ENCODE data around the gene VPREB1. TPM values are rescaled to one million over a fixed set of nuclear protein-coding genes. Genes with fewer than 3 reads are reported as not detected.
"Not testable (repeated sequence)": the region's sequence is repeated elsewhere in the genome, so short reads cannot be mapped to it uniquely, and the experiment has no call there.

Gene VPREB1
- total RNA-seq, 1 experiment from 2014 or later = not detected

DNA sequence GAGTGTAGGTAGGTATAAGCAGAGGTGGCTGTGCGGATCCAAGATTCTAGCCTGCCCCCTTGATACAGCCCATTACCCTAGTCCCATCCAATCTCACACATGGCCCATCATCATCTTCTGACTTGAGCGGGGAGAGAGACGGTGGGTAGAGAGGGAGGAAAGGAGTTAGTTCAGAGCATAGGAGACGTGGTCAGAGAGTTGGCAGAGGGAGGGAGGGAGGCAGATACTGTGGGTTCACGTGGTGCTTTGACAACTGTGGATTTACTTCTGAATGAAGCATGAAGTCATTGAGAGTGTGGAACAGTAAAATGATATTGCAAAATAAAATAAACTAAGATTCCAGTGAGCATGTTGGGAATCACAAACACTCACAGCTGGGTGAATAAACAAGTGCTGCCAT lies 31.4 kb upstream of the VPREB1 start:
- no peak for DNase-seq (ENCODE audit: low read depth)

DNA sequence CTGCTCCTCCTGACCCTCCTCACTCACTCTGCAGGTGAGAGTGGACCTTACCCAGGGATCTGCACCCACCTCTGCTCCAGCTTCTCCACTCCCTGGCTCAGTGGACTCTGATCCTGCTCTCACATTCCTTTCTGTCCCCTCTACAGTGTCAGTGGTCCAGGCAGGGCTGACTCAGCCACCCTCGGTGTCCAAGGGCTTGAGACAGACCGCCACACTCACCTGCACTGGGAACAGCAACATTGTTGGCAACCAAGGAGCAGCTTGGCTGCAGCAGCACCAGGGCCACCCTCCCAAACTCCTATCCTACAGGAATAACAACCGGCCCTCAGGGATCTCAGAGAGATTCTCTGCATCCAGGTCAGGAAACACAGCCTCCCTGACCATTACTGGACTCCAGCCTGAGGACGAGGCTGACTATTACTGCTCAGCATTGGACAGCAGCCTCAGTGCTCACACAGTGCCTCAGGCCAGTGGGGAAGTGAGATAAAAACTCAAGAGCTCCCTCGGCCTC lies 29.7 kb upstream of the VPREB1 start:
- DNase-seq (ENCODE audit: low read depth) = no peak

DNA sequence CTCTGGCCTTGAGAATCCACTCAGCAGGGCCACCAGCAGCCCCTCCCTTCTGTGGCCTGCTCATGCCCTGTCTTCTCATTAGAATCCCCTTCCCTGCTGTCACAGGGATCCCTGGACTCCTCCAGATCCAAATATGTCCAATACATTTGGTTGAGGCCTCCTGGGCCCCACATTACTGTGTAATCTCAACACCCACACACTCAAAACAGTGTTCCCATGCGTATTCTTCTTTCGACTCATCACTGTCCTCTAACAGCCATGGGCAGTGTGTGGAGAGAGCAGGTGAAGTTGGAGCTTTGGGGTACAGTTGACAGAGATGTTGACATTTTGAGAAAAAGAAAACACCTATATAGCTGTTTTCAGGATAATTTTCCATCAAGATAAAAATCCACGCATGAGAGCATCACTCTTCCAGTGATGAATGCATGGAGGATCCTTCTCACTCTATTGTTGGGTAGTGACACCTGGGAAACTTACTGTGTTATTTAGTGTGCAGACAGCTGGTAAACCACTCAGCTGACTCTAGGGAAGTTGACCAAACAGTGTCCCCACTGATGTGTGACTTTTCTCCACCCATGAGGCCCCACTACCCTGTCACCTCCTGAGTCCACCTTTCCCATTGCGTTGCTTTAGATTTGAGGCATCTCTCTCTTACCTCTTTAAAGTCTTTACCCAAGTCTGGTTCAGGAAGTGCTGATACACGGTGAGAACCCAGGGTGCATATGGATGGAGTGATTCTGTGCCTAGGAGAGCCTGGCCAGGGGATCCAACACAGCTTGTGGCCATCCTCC lies 28.7 kb upstream of the VPREB1 start:
- DNase-seq (ENCODE audit: low read depth) = no peak

DNA sequence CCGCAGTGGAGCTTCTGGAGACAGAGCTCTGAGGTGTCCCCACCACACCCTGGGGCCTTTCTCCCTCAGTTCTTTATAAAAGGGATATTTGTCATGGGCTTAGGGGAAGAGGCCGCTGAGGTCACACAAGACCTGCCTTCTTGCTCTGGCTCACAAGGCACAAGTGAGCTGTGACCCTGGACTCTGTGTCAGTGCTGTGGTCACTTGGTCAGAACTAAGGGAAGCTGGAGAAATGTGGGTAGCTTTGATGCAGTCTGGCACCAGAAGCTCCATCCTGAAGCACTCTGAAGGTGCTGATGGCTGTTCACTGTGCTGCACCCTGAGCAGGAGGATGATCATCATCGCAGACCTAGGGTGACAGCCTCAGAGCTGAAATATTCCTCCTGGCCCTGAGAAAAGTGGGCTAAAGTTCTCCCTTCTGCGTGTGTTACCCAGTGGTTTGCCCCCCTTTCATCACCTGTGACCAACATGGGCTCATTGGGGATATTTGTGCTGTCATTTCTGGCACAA lies 28.1 kb upstream of the VPREB1 start:
- no peak for DNase-seq (ENCODE audit: low read depth)

DNA sequence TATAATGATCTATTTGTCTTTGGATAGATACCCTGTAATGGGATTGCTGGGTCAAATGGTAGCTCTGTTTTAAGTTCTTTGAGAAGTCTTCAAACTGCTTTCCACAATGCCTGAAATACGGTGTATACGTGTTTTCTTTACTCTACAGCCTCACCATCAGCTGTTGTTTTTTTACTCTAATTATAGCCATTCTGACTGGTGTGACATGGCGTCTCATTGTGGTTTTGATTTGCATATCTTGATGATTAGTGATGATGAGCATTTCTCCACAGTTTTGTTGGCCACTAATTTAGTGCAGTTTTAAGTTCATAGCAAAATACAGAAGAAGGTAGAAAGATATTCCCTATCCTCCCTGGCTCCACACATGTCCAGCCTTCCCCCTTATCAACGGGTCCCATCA lies 26.3 kb upstream of the VPREB1 start:
- DNase-seq (ENCODE audit: low read depth) = no peak

DNA sequence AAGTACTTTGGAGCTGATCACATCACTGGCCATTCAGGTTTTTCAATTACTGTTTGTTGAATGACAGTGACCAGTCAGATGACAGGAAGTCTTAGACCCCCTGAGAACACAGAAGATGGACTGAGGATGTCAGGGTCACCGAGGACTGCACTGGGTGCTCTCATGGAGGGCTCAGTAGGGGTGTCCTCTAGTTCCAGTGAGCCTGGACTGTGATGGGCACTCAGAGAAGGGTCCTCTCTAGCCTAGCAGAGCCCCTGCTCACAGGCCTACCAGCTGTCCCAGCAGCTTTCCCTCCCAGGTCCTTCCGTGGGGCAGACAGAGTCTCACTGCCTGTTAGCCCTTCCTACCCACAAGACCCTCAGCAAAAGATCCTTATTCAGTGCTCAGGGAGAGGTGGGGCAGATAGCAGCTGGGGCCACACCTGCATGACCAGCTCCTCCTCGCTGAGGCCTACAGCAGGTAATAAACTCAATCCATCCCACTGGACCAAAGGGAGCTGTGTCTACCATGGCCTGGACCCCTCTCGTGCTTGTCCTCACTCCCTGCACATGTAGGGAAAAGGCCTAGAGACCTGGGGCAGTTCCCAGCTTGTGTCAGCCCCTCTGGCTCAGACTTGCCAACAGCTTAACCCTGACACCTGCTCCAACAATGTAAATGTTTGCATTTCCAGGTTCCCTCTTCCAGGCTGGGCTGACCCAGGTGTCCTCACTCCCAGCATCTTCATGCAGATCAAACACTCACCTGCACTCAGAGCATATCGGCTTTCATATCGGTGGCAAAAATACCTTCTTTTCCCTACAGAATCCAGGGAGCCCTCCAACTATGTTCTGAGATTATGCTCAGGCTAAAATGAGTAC lies 25.2 kb upstream of the VPREB1 start:
- no peak for DNase-seq (ENCODE audit: low read depth)

DNA sequence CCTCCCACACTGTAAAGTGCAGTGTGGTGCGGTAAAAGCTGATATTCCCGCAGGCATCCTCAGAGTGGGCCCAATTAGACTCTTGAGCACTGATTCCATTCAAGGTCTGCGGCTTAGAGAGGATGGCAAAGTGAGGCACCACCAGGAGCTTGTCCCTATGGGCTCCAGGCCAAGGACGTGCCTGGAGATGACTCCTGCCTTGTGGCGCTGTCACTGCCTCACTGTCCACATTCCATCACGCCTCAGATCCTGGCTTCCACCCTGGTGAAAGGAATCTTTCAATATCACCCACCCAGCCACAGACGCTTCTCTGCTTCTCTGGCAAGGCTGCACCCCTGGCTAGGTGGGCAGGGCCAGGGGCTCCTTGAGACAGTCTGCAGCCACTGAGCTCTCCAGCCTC lies 23.5 kb upstream of the VPREB1 start:
- not testable (repeated sequence) for DNase-seq (ENCODE audit: low read depth)

DNA sequence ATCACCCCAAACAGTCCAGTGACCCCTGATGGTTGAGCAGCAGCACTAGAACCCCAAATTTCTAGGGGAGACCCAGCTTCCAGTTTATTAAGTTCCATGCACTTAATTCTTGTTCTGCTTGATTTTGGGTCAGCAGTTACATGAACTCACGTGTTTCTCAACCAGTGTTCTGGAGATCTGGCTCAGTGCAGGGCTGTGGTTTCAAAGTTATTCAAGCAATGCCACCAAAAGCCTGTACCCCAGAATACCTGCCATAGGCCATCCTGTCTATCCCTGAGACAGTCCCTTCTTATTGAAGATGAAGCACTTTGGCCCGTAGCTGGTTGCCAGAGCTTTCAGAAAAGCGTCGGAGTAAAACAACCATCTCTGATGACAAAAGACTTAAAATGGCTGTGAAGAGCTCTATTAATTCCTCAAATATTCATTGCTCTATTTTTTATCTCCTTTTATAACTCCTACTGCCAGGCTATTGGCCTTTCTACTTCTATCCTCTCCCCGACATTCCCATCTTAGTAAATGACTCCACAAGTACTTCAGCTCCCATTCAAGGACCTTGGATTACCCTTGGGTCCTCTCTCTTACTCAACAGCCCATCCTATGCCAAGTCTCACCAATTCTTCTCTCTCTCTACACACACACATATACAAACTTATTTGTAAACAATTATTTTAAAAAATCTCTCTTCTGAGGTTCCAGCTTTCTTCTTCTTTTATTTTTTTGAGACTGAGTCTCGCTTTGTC lies 18.0 kb upstream of the VPREB1 start:
- DNase-seq (ENCODE audit: low read depth) = no peak

DNA sequence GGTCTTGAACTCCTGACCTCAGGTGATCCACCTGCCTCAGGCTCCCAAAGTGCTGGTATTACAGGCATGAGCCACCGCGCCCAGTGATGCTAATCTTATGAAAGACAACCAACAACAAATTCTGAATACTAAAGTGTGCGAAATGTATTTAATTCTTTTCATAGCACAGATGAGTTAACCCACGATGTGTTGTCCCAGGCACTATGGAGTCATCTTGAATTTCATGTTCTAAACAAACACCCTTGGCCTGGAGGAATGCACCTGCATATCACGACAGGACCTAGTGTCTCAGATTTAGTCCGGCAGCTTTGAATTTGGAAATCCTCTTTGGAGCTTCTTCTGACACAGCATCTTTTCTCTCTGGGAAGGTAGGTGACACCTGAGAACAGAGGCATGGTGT lies 16.2 kb upstream of the VPREB1 start:
- DNase-seq (ENCODE audit: low read depth) = no peak

DNA sequence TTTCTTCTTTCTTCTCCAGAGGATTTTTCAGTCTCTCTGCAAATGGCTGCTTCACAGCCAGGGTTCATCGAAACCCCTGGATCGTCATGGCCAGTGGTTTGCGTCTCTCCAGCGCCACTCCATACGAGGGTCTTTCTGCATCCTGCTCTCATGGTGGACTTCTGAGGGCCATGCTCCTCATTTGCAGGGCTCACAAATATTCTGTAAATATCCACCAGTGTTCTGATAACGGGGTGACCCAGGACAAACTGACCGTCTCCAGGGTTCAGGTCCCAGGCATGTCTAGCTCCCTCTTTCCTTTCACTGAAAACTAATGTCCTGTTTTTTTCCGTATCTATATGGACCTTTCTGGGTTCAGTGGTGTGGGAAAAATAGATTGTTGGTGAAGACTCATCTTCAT lies 15.7 kb upstream of the VPREB1 start:
- DNase-seq (ENCODE audit: low read depth) = no peak

DNA sequence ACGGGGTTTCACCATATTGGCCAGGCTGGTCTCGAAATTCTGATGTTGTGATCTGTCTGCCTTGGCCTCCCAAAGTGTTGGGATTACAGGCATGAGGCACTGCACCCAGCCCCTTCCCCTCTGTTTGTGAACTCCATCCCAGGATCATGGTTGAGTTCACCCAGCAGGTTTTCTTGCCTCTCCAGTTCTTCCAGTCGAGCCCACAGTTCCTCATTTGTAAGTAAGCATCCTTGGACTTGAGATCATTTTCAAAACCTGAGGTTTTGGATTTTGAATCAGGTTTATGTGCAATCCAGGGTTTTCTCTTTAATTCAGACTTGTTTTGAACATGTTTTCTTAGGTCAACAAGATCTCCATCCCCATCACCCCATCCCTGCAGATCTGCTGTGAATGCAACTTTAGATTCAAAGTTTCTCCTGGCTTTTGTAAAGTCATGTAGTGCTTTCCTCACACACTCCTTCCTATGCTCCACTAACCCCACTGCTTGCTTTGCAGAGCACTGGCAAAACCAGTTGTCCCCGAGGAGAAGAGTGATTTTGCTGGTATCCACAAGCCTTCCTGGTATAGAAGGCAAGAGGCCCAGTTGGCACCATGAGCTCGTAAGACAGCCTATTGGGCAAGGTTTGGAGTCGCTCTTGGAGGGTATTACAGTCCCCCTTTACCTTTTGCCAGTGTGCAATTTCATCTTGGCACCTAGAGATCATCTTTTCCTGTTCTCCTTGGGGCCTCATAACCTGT lies 14.7 kb upstream of the VPREB1 start:
- no peak for DNase-seq (ENCODE audit: low read depth)

DNA sequence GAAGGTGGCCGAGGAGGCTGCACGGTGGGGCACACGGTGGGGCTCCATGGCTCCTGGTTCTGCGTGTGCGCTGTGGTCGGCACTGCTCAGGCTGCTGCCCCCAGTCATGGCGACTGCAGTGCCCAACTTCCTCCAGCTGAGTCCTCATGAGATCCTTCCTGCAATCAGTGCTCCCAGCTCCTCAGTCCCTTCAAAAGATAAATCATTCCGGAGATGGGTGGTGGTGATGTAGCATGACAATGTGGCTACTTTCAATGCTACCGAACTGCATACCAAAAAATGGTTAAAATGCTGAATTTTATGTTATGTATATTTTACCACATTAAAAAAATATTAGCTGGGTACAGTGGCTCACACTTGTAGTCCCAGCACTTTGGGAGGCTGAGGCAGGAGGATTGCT lies 14.1 kb upstream of the VPREB1 start:
- no peak for DNase-seq (ENCODE audit: low read depth)

DNA sequence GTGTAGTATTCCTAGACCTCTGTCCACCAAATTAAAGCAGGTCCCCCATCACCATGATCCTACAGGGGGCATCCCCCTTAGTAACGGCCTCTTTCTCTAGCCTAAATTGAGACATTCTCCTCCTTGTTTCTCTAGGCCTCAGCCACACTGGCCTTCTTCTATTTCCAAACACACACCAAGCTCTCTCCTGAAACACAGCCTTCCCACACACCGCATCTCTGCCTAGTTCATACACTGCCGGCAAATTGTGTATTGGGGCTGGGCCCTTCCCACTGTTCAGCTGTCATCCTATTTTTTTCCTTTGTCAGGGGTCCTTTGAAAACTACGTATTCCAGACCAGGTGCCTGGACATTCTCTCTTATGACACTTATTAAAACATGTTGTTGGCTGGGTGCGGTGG lies 11.5 kb upstream of the VPREB1 start:
- no peak for DNase-seq (ENCODE audit: low read depth)

DNA sequence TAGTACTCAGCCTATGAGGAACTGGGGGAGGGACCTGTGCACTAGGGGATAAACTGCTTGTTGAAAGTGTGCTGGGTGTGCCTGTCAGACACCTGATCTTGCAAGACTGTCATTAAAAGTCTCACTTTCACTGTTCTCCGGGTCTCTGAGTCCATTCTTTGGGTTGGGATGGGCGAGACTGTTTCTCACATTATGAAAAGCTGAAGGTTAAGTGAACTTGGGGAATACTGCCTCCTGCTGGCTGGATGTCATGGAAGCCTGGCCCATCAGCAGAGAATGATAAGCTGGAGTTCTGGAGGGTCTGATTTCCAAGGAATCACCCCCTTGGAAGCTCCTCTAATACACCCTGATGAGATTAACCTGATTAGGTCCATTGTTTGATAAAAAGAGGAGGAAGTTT lies 9.0 kb upstream of the VPREB1 start:
- DNase-seq (ENCODE audit: low read depth) = peak; percentile 13

DNA sequence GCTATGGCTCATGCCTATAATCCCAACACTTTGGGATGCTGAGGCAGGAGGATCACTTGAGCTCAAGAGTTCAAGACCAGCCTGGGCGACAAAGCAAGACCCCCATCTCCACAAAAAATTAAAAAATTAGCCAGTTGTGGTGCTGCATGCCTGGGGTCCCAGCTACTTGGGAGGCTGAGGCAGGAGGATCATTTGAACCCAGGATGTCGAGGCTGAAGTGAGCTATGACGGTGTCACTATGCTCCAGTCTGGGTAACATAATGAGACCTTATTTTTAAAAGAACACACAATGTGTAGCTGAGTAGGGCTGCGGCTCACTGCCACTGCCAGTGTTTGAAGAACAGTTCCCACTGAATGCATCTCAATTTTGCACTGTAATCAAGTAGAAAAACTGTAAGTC lies 7.1 kb upstream of the VPREB1 start:
- no peak for DNase-seq (ENCODE audit: low read depth)

DNA sequence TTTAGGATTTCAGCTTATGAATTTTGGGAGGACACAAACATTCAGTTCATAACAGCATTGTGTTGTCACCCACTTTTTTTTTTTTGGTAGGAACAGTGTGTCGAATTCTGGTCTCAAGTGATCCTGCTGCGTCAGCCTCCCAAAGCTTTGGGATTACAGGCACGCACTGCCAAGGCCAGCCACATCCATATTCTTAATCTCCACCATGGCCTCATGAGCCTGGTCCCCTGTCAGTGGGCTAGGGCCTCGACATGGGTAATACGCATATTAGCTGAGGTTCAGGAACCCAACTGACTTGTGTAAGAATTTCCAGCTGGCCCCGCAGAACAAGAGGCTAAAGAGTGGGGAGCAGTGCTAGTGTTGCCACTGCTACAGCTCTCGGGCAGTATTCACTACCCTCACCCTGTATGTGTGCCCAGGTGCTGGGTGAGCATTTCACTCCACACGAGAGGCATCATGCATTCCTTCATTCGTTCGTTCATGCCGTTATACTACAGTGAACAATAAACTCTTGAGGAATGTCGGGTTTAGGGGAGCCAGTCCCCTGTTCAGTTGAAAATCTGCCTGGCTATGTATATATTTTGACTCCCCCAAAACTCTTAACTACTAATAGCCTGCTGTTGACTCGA lies 5.2 kb upstream of the VPREB1 start:
- no peak for DNase-seq (ENCODE audit: low read depth)

DNA sequence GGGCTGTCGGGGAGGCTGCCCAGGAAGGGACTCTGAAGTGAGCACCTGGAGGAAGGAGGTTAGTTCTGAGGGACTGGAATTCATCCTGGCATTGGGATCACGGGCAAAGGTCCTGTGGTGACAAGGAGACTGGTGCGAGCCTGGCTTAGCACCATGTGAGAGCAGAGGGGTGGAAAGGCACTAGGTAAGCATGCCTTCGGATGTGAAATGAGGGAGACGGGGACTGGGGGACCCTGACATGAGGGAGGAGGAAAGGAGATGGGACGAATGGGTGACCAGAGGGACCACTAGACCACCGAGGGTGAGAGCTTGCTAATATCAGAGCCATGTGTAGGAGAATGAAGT lies 3.1 kb upstream of the VPREB1 start:
- no peak for DNase-seq (ENCODE audit: low read depth)

DNA sequence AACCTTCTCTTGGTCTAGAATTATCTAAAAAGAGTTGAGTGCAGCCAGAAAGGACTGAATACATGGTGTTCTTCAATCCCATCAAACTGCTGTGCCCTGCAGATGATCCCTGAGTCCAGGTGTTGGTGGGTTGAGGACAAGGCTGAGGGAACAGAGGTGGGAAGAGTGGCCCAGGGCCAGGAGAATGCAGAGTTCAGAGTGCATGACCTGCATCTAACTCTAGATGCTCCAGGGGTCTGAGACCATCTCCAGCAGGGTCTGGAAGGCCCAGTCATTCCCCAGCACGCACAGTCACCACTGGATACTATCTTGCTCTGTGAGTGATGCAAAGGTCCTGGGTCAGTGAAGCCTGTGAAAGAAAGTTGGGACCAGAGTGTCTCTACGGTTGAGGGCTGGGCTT lies 2.1 kb upstream of the VPREB1 start:
- no peak for DNase-seq (ENCODE audit: low read depth)

DNA sequence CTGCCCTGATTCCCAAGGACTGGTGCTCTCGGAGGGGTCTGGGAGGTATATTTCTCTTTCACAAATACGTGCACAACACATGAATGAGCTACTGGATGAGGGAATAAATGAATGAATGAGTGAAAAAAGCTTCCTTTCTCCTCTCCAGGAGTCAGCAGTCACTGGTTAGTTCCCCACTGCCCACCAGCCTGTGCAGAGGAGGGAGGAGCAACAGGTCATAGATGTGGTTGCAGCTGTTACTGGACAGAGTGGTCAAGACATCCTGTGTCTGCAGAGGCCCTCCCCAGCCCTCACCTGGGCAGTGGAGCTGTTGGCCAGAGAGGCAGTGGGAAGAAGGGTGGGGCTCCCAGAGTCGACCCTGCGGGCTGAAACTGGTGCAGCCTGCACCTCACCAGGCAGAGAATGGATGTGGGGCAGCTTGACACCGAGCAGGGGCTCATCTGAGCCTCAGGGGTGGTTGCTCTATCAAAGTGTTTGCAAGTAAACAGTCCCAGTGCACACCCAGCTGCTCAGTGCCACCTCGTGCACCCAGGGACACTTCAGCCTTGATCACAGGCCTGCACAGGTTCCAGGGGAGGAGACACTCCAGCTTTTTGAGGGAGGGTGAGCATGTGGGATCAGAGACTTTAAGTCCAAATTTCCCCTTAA lies 1.4 kb upstream of the VPREB1 start:
- DNase-seq (ENCODE audit: low read depth) = no peak
